A204.1 (cell line): ENCODE results near the gene NCAN.

ENCODE experiments used
- FAIRE-seq: peaks from 2 replicates; lab custom pipeline; 2012; peaks lifted over from hg19 to GRCh38; lab: Jason Lieb, UNC

NCAN gene

DNA sequence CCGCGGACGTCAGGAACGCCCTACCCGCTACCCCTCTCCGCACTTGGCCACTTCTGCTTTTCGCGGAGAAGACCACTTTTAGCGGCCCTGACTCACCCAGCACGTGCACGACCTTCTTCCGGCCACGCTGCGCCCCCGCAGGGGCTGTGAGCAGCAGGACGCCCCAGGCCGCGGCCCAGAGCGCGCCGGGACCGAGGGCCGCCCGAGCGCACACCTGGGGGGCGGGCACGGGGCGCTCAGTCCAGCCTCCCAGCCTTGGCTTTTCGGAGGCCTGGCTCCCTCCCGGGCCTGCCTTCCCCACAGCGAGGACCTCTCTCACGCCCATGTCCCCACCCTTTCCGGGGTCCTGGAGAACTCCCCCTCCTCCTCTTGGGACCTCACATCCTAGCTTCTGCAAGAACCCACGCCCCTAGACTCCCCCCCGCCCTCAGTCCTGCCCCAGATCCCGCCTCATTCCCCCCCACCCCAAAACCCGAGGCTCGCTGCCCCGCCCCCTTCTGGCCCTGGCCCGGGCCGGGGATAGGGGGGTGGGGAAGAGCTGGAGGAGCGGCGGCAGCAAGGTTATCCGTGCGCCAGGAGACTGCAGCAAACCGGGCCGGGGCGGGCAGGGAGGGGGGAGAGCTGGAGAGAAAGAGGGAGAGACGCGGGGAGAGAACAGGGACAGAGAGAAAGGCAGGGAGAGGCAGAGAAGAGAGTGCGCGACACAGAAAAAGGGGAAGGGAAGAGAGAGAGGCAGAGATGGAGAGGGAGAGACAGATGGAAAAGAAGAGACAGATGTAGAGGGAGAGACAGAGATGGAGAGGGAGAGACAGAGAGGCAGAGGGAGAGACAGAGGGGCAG, 49.8 kb downstream of the NCAN start:
- FAIRE-seq, result no peak

DNA sequence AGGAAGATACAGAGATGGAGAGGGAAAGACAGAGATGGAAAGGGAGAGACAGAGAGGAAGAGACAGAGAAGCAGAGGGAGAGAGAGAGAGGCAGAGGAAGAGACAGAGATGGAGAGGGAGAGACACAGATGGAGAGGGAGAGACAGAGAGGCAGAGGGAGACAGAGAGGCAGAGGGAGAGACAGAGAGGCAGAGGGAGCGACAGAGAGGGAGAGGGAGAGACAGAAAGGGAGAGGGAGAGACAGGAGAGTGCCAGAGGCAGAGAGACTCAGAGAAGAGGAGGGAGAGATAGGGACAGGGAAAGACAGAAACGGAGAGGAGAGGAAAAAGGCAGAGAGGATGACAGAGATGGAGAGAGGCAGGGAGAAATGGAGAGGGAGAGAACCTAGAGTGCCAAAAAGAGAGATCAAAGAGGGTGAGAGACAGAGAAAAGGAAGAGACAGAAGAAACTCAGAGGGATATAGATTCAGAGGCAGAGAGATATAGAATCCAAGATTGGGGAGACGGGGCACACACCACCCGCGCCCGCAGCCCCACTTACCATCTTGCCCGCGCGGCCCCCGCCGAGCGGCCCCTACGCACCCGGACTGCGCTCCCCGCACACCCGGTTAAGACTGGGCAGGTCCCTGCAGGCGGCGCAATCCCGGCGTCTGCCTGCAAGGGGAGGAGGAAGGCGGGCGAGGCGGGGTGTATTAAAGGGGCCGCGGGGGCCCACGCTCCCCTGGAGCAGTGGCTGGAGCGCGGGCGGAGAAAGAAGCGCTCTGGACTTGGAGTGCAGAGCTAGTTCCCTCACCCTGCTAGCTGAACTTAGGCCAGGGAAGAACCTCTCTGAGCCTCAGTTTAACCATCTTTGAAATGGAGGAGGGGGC, 50.7 kb downstream of the NCAN start:
- FAIRE-seq, result no peak

DNA sequence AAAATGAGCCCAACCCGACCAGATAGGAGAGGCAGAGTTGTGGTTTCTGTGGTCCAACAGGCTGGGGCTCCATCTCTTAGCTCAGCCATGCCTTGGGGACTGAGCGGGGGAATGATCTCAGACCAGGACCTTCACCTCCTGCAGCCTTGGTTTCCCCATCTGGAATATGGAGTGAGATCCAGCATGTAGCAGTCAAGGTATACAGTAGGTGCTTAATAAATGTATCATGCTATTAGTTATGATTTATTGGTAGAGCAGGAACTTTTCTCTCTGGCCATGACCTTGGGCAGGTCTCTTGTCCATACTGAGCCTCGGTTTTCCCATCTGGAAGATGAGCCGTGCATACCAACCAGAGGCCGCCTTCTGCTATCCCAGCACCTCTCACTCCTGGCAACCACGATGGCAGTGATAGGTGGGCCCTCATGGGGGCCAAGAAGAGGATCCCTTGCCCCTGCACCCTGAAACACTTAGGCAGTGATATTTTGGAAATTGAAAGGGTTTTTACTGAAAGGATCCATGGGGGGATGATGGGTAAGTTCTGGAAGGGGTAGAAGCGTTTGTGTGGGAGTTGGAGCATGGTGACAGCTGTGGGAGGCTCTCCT, 52.2 kb downstream of the NCAN start:
- FAIRE-seq, result no peak

DNA sequence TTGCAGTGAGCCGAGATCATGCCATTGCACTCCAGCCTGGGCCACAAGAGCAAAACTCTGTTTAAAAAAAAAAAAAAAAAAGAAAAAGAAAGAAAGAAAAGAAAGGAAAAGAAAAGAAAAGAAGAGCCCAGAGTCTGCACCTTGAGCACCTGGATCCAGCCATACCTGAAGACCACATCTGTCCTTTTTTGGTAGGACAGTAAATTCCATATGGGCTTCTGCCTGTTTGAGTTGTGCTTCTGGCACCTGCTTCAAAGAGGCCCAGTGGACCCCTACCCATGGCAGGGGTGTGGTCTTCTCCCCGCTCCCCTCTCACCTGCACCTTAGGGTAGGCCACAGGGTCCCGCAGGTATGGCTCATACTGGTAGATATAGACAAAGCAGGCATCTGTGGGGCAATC, 55.5 kb downstream of the NCAN start:
- no peak for FAIRE-seq

DNA sequence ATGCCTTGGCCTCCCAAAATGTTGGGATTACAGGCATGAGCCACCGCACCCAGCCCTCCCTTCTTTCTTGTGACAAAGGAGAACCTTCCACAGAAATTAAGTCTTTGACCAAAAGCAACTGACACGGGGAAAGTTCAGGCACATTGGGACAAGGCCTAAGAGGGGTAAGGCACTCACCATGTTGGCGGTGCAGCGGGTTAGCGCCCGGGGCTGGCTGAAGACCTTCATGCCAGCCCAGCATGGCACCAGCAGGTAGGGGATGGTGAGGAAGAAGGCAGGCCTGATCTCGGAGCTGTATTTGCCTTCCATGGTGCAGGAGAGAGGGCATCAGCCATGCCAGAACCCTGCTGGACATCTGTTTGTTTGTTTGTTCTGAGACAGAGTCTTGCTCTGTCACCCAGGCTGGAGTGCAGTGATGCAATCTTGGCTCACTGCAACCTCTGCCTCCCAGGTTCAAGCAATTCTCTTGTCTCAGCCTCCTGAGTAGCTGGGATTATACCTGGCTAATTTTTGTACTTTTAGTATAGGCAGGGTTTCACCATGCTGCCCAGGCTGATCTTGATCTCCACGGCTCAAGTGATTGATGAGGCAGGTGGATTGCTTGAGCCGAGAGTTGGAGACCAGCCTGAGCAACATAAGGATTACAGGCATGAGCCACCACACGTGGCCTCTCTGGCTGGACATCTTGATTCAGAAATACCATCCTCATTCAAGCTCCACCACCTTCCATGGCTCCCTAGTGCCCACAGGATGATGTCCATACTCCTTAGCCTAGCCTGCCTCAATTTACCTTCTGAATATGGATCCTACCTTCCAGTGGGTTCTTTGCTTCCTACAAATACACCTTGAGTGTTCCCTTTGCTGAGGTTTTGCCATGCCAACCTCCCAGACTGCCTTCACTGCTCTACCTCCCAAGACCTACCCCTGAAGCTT, 57.0 kb downstream of the NCAN start:
- FAIRE-seq, result no peak

DNA sequence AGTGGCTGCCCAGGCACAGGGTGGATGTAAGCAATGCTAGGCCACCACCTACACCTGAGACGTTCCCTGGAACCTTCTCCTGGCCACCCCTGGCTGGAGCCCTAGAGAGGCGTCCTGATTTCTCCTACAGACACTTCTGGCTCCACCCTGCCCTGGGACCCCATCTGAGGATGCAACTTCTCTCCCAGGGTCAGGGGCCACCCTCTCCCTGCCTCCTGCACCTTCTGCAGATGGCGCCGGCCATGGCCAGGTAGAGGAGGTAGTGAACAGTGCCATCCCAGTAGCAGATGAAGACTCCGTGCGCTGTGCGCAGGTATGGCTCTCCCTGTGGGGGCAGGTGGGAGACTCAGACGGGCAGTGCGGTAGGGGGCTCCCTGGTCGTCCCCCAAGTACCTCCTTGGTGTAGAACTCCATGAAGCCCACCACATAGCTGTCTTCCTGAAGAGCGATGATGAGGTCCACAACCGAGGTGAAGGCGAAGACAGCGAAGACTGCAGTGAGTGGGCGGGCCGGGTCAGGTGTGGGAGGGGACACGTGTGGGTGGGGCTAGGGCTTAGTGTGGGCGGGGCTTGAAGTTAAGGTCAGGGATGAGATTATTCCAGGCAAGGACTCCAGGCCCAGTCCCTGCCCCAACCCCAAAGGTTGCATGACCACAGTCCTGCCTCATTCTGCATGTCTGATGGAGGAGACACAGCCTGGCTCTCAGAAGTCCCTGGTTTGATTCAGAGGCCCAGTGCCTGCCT, 58.4 kb downstream of the NCAN start:
- no peak for FAIRE-seq

DNA sequence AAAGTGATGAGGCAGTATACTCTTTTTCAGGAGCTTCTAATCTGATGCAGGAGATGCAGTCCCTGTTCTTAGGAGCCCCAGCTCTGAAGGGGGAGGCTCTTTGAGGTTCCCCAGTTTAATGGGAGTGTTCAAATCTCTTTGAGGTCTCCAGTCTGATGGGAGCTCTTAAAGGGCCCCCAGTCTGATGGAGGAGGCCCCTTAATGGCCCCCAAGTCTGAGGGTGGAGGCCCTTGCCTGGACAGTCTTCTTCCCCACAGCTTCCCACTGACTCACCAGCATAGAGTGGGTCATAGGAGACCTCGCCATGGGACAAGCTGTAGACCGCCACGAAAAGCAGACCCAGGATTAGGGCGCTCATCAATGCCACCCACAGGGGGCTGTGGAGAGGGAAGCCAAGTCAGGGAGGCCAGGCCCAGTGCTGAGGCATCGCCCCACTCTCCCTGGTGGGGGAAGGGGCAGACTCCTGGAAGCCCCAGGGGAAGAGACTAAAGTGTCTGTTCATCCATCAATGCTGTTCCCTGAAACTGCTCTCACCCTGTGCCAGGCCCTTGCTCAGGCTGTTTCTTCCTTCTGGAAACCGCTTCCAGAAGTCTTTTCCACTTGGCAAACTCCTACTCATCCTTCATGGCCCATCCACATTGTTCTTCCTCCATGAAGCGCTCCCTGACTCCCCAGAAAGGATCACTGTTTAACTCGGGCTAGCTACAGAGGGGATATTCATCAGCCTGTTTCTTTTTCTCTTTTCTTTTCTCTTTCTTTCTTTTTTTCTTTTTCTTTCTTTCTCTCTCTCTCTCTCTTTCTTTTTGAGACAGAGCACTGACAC, 59.2 kb downstream of the NCAN start:
- FAIRE-seq, result no peak

DNA sequence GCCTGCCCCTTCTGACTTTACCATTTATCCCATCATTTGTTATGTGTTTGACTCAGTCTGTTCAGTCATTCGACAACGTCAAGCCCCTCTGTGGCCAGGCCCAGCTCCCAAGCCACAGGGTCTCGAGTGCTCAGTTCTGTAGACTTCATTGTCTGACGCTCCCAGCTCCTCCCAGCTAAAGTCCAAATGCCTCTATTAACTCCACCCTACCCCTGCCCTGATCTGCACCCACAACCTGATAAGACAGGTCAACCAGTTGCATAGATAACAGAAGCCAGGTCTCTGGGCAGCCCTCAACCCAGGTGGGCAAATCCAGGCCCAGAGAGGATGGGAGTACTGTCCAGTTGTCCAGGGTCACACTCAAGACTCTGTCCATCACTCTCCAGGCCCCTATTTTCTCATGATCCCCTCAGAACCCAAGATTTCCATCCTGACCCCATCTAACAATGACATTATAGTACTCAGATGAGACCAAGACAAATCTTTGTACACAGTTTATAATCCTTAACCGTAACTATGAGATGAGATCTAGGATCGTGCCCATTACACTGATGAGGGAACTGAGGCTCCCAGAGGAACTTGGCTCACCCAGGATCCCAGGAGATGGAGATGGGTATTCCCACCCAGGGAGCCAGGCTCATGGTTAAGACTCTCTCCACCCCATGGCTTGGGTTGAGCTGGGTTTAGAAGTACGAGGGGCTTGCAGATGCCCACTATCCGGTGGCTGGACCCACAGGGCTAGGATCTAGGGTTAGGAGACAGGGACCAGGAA, 60.3 kb downstream of the NCAN start:
- no peak for FAIRE-seq

DNA sequence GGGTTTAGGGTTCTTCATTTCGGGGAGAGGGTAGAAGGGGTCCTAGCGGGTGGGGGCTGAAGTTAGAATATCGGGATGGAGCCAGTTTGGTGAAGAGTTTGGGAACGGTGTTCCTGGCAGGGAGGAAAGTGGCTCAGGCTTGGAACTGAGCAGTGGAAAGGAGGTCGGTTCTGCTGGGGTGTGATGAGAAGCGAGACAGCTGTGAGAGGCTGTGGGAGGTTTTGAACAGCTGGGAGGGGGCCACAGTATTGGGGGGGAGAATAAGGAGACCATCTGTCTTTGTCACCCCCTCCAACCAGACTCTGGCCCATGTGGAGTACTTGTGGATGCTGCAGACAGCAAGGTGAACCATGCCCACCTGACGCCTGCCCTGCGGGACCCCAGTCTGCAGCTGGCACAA, 62.4 kb downstream of the NCAN start:
- FAIRE-seq, result no peak

DNA sequence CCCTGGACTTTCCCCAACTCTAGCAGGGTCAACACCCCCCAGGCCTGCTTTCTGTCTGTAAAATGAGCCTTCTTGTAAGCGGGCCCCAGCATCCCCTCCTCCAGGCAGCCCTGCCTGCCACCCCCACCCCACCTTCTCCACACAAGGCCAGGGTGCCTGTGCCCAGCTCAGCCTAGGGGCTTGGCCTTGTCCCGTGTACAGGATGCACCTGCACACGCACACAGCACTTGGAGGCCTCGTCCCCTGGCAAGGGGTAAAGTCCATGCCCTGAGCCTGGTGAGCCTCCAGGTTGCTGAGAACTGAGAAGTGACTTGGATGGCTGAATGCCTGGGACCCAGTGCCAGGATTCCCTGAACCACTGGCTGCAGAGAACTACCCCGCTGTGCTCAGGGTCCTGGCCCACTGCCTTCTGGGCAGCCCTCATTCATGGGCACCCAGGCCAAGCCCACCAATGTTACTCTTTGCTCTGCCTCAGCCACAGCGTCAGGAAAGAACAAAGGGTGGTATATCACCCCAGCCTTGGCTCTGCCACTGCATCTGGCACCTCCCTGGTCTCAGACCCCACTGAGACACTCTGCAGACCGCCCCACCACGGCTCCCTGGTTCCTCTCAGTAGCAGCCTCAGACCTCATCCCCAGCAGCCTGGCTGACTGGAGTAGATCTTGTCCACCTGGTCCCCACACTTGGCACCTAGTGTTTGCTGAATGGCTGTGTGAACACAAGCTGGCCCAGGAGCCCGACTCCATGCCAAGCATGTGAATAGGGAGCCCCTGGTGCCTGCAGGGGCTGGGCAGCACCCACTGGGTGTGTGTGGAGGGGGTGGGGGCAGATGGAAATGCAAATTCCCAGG, 63.2 kb downstream of the NCAN start:
- FAIRE-seq, result no peak

DNA sequence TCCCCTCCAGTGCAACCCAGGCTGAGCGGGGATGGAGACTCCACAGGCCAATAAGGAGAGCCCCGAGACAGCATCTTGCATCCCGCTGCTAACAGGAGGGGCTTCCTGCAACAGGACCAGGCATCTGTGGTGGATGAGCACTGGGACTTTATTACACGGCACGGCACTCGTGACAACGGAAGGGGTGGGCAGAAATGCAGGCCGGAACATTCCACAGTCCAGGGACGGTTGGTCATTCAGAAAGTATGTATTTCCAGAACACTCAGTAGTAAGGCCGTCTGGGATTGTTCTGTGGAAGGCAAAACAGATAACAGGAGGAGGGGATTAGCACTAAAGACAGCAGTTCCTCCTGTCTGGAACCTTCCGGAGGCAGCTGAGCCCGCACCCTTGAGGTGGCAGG, 64.6 kb downstream of the NCAN start:
- no peak for FAIRE-seq

DNA sequence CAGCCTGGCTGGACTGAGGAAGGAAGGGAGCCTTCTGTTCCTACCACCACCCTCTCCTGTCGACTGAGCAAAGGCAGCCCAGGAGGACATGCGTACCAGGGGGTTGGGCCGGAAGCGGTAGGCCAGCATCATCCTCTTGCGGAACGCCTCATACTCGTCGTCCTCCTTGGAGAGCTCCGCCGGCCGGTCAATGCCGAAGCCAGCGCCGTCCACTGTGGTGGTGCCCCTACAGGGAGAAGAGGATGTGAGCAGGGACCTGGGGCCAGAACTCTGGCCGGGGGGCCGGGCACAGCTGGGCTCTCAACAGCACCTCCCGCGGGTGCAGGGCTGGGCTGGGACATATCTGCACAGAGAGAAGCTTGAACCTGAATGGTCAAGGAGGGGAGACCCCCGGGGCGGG, 65.1 kb downstream of the NCAN start:
- no peak for FAIRE-seq

DNA sequence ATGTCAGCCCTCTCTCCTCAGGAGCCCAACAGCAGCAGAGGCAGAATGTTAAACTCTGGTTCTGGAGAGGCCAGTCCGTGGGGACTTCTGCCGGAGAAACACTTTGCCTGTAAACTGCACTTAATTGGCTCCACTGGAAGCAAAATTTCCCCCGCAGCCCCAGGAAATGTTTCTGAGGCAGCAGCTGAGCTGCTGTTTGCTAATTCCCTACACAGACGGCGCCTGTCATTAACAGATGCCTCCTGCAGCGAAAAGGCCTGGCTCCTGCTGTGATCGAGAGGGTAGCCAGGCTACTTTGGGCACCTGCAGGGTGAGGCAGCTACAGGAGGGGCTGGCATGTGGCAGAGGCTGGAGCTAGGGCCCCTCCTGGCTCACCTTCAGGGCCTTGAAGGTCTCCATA, 66.6 kb downstream of the NCAN start:
- FAIRE-seq, result no peak

DNA sequence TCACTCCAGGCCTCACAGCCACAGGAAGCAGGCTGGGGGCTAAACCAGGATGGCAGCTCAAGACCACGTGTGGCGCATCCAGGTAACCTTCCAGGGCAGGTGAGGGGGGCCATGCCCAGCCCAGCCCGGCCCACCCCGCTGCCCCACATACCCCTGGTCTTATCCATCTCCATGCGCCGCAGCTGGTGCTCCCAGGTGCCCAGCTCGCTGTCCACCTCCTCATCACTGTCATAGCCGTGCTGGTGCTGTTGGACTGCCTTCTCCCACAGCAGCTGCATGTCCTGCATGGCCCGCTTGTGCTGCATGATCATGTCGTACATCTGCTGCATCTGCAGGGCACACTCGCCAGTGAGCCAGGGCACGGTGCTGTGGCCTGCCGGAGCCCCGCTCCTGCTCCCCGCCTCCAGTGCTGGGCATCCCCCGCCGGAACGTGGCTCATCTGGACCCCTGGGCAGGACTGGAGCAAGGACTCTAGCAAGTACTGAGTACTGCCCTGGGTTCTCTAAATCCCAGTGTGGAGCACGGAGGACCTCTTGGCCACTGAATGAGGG, 67.4 kb downstream of the NCAN start:
- no peak for FAIRE-seq

DNA sequence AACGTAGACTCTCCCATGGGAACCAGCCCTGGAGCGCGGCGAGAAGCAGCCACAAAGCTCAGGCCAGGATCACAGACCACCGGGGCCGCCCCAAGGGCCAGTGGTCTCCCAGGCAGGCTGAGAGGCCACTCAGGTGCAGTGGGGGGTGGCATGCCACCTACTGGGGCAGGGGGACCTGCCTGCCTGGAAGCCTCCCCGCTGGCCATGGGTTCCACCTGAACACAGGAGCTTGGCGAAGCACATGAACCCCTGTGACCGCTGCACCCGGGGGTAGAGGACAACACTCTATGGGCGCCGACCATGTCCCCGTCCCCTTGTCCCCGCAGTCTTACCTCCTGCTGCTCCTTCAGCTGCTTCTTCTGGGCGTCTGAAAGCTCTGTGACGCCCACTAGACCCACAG, 68.1 kb downstream of the NCAN start:
- FAIRE-seq, result no peak

DNA sequence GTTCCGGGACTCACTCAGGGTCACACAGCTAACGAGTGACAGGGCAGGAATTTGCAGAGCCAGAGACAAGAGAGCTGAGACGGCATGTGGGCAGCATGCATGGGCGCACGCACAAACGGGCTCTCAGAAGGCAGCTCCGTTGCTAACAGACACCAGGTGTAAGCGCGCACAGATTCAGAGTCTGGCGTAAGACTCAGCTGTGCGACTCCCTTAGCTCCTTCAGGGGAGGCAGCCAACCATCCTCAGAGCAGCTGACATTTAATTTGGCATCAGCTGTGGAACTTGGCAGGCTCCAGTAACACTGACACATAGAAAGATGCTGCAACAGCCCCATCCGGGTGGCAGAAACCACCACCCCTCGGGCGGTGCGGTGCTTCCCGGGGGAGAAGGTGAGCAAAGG, 68.8 kb downstream of the NCAN start:
- no peak for FAIRE-seq

DNA sequence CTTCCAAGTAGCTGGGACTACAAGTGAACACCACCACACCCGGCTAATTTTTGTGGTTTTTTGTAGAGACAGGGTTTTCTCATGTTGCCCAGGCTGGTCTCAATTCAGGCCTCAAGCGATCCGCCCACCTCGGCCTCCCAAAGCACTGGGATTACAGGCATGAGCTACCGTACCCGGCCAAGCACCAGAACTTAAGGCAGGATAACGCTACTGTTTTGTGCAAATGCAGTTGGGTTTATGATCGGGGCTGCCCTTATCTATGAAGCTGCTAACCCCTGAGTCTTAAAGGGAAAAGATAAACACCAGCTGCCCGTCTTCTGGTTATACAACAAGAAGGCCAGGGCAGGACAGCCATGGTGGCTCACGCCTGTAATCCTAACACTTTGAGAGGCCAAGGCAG, 73.9 kb downstream of the NCAN start:
- FAIRE-seq, result no peak

DNA sequence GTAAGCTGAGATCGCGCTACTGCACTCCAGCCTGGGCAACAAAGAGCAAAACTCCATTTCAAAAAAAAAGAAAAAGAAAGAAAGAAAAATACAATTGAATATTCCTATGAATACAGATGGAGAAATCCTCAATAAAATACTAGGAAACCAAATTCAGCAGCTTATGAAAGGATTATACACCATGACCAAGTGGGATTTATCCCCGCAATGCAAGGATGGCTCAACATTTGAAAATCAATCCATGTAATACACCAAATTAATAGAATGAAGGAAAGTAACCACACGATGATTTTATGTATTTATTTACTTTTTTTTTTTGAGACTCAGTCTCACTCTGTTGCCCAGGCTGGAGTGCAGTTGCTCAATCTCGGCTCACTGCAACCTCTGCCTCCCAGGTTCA, 80.8 kb downstream of the NCAN start:
- no peak for FAIRE-seq
